ENCODE results near the gene ZWILCH.
"Not testable (repeated sequence)": the region's sequence is repeated elsewhere in the genome, so short reads cannot be mapped to it uniquely, and the experiment has no call there.

Gene ZWILCH

GRCh38 chr15:66502491-66502890, 2.6 kb upstream of the ZWILCH start:
- no peak overlapping the region for H3K4me3 ChIP-seq
- H3K27ac ChIP-seq = no peak overlapping the region
- no peak for DNase-seq (ENCODE audit: low spot score)
- TF ChIP-seq CTCF (IDR thresholded peaks at IDR 0.05) = no peak

DNA sequence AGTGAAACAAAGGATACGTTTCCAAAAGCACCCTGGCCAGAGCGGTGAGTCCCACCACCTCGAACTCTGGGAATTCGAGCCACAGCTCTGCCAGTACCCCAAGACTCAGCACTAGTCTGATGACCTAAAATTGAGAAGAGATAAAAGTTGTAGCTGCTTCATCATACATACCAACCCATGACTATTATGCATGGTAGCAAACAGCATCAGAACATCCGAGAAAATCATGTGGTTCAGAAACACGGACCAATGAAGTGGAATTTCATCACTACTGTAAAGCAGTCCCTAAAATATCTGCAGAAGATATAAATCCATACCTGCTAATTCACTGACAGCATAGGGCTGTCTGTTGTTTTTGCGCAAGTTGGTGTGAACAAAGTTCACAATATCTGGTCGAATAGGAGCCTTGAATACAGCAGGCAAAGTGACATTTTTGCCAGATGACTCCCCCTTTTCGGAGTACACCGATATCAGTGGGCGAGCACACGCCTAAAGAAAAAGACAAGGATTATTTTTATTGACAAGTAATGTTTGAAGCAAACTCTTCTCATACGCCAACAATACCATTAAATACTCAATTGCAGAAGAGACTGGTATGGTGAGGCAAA, 2.0 kb upstream of the ZWILCH start:
- H3K4me3 ChIP-seq = peak overlapping the region; percentile 84
- not testable (repeated sequence) for DNase-seq (ENCODE audit: low spot score); H3K27ac ChIP-seq

DNA sequence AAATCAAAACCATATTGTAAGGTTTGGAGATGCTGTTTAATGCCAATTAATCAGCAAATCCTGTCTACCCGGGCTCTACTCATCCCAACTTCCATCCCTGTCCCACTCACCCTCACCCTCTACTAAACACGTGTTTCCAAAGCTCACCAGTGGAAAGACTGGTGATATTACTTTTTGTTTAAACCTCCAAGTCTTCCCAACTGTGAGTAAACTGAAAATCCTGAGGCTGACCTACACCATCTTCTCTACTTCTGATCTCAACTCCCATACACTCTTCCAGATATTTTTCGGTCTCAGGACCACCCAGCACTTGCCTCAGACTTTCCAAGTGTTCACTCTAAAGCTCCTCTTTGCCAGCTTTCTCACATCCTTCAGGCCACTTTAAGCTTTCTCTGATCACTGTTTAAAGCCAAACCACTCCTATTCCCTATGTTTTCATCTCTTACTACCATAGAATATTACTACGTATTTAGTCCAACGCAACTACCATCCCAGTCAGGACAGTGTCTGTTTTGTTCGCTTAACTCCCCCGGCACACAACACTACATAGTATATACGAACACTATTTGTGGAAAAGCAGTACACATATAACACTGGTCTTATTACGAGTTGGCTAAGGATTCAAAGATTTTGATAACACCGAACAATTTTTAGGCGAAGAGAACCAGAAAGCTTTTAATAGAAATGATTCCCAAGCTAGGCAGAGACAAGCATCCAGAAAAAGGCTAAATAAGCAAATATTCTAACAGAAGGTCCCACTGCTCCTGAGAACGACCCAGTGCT, 1.2 kb upstream of the ZWILCH start:
- DNase-seq (ENCODE audit: low spot score) = no peak
- peak overlapping the region; percentile 84 for H3K4me3 ChIP-seq
- H3K27ac ChIP-seq = peak overlapping the region; percentile 91 to 94
- TF ChIP-seq CTCF (IDR thresholded peaks at IDR 0.05) = no peak

DNA sequence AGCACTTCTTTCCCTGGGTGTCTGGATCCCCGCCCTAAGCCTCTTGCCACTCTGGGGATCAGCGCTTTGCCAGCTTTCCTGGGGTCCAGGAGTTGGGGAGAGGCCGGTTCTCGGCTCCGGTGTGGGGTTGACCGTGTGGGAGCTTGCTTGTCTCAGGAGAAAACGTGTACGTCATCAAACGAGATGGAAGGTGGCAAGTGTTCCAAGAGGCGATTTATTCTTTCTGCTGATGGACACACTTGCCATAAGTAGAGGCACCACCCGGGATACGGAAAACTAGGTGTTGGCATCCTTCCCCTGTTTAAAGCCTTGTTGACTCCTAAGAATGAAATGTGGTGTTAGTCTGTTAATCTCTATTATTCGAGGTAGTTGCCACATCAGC, 295 bp downstream of the ZWILCH start:
- DNase-seq (ENCODE audit: low spot score) = peak; percentile 88
- no peak for TF ChIP-seq CTCF (IDR thresholded peaks at IDR 0.05)
- Histone ChIP-seq H3K27ac (peak overlapping the region; percentile 91 to 94), H3K4me3 (peak overlapping the region; percentile 84)

- Histone ChIP-seq H3K4me3 (peak overlapping the region; percentile 84), H3K27ac (peak overlapping the region in 1 of 2 donors; percentile 94)
- TF ChIP-seq CTCF (IDR thresholded peaks at IDR 0.05) = no peak
- no peak for DNase-seq (ENCODE audit: low spot score)
Measured at GRCh38 chr15:66505818-66506217, 692 bp downstream of the ZWILCH start.

DNA sequence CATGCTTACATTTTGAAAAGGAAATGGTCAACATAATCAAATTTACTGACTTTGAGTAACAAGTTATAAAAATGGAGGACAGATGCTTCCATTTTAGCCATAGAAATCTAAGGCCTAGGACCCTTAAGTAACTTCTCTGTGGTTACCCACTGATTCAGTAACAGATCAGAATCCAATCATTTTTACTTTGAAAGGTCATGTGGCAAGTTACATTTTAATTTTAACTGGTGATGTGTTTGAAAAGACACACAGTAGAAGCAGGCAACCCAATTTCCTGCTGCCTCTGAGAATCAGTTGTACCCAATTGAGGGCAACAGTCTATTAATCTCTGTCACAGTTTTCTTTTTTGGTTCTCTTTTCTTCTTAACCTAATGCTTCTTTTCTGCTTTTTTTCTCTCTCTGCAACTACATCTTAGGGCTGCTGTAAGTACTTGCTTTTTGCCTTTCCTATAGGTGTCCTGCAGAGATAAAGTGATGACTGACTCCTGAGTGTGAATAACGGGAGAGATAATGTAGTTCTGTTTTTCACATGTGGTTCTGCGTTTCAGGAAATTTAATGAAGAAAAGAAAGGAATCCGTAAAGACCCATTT, 3.3 kb downstream of the ZWILCH start:
- TF ChIP-seq CTCF (IDR thresholded peaks at IDR 0.05) = no peak
- Histone ChIP-seq H3K4me3 (no peak overlapping the region), H3K27ac (no peak overlapping the region)
- DNase-seq (ENCODE audit: low spot score) = no peak

DNA sequence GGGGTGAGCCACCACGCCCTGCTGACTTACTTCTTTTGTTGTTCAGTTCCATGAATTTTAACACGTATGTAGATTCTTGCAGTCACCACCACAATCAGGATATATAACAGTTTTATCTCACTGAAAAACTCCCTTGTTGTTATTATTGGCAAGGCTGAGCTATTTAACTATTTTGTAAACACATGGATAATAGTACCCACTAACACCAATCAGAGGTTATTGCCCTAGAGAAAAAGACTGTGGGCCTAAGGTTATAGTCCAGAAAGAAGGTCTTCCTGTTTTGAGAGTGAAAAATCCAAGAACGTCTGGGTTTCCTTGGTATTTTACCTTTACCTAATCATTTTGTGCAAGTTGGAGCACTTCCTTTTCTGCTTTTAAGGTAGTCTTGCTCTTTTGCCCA, 9.5 kb downstream of the ZWILCH start:
- H3K4me3 ChIP-seq = no peak overlapping the region
- DNase-seq (ENCODE audit: low spot score) = no peak
- no peak overlapping the region for H3K27ac ChIP-seq
- no peak for TF ChIP-seq CTCF (IDR thresholded peaks at IDR 0.05)

All from coronary artery (tissue), 2 donors.